ENCODE data around the gene EMP3. TPM values are rescaled to one million over a fixed set of nuclear protein-coding genes. Genes with fewer than 3 reads are reported as not detected.
A peak's percentile ranks its signal among the peaks of the same experiment; 100 is the strongest.
"Not testable (repeated sequence)": the region's sequence is repeated elsewhere in the genome, so short reads cannot be mapped to it uniquely, and the experiment has no call there.

Gene EMP3
- total and polyA plus RNA-seq, 2 experiments from 2014 or later, result 6.0 to 25.1 TPM

GRCh38 chr19:48308631-48309586, 16.4 kb upstream of the EMP3 start:
- Histone ChIP-seq H3K27me3 (ENCODE audit: insufficient read depth) (no peaks in the 10 kb centered on the region), H3K36me3 (ENCODE audit: insufficient read depth) (no peaks in the 10 kb centered on the region), H3K4me2 (no peak overlapping the region), H2AFZ (0 out of 2 replicates have a peak overlapping the region, but pooled peaks have one; percentile 14), H3K4me1 (ENCODE audit: insufficient read depth) (no peaks in the 10 kb centered on the region), H4K20me1 (replicated peaks; ENCODE audit: insufficient read depth) (no peaks in the 10 kb centered on the region), H3K4me3 (no peak overlapping the region), H3K9me2 (ENCODE audit: insufficient read depth) (no peaks in the 10 kb centered on the region), H3K27ac (ENCODE audit: low read depth) (no peak overlapping the region), H3K79me2 (replicated peaks; ENCODE audit: insufficient read depth) (no peaks in the 10 kb centered on the region), H3F3A (replicated peaks; ENCODE audit: low read depth) (0 out of 2 replicates have a peak, but pooled peaks cover 4% of the 10 kb centered on the region)
- peak; percentile 93 for ATAC-seq
- Mint-ChIP-seq H3K27ac (no peak overlapping the region), H3K4me1 (peaks cover 8% of the 10 kb centered on the region), H3K4me3 (no peak overlapping the region; the same call in 2 of the 3 replicates), H3K9me3 (no peaks in the 10 kb centered on the region), H3K27me3 (ENCODE audit: insufficient read depth, low read depth, poor library complexity) (peaks cover 7% of the 10 kb centered on the region), H3K36me3 (ENCODE audit: low read depth) (no peaks in the 10 kb centered on the region; the same call in 1 of the 3 replicates)
- TF ChIP-seq CREB1 (CRISPR knock-in tag; IDR thresholded peaks at IDR 0.05; ENCODE audit: low read depth) (no peak), ZNF462 (CRISPR knock-in tag; IDR thresholded peaks at IDR 0.05) (0 out of 2 replicates have a peak, but pooled peaks have one; percentile 45), POLR2AphosphoS5 (IDR thresholded peaks at IDR 0.05; ENCODE audit: low read depth) (no peak)
- TF ChIP-seq, protein P1, sequence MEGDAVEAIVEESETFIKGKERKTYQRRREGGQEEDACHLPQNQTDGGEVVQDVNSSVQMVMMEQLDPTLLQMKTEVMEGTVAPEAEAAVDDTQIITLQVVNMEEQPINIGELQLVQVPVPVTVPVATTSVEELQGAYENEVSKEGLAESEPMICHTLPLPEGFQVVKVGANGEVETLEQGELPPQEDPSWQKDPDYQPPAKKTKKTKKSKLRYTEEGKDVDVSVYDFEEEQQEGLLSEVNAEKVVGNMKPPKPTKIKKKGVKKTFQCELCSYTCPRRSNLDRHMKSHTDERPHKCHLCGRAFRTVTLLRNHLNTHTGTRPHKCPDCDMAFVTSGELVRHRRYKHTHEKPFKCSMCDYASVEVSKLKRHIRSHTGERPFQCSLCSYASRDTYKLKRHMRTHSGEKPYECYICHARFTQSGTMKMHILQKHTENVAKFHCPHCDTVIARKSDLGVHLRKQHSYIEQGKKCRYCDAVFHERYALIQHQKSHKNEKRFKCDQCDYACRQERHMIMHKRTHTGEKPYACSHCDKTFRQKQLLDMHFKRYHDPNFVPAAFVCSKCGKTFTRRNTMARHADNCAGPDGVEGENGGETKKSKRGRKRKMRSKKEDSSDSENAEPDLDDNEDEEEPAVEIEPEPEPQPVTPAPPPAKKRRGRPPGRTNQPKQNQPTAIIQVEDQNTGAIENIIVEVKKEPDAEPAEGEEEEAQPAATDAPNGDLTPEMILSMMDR (conservative IDR thresholded peaks at IDR 0.05; ENCODE audit: low read depth in 2 of 2), result peak; percentile 36 to 71
- peak; percentile 61 for DNase-seq (ENCODE audit: low spot score)

- not testable (repeated sequence) for H3K27me3 Mint-ChIP-seq (ENCODE audit: insufficient read depth, low read depth, poor library complexity); H2AFZ ChIP-seq; H3K27me3 ChIP-seq (ENCODE audit: insufficient read depth); H3K9me3 Mint-ChIP-seq; H3K4me3 ChIP-seq; H3K79me2 ChIP-seq (replicated peaks; ENCODE audit: insufficient read depth); H3F3A ChIP-seq (replicated peaks; ENCODE audit: low read depth); H3K27ac ChIP-seq (ENCODE audit: low read depth); H4K20me1 ChIP-seq (replicated peaks; ENCODE audit: insufficient read depth); ATAC-seq; H3K9me2 ChIP-seq (ENCODE audit: insufficient read depth); H3K4me1 ChIP-seq (ENCODE audit: insufficient read depth); DNase-seq (ENCODE audit: low spot score); H3K27ac Mint-ChIP-seq; H3K36me3 Mint-ChIP-seq (ENCODE audit: low read depth); H3K4me3 Mint-ChIP-seq; H3K4me1 Mint-ChIP-seq; H3K36me3 ChIP-seq (ENCODE audit: insufficient read depth); H3K4me2 ChIP-seq
These were observed 15.6 kb upstream of the EMP3 start for GRCh38 chr19:48309731-48310130.

Measured in GM23338 (cell line).